ENCODE measurements around the gene USH2A. TPM values are rescaled to one million over a fixed set of nuclear protein-coding genes. Genes with fewer than 3 reads are reported as not detected.

Gene USH2A
- total RNA-seq, 4 donors from 2014 or later, result under 0.01 to 1.0 (median under 0.01) TPM; not detected in 1

- H3K4me3 ChIP-seq, result no peak overlapping the region
- TF ChIP-seq POLR2A (IDR thresholded peaks at IDR 0.05) (no peak), CTCF (IDR thresholded peaks at IDR 0.05) (no peak), EP300 (IDR thresholded peaks at IDR 0.05) (no peak)
- no peak overlapping the region for H3K27ac ChIP-seq
- no peaks in the 10 kb centered on the region for H3K36me3 ChIP-seq
- H3K9me3 ChIP-seq, result no peaks in the 10 kb centered on the region
- H3K27me3 ChIP-seq, result no peaks in the 10 kb centered on the region
- no peaks in the 10 kb centered on the region for H3K4me1 ChIP-seq
- 79 to 82% methylated on average over 3 of the region's 3 CpGs for WGBS, 2 donors
- no peak for DNase-seq (ENCODE audit: low spot score in 2 of 2)
Measured at GRCh38 chr1:215883004-215883403, 540.2 kb downstream of the USH2A start.

GRCh38 chr1:215878843-215879242 is 544.4 kb downstream of the USH2A start:
- Histone ChIP-seq H3K4me3 (no peak overlapping the region), H3K9me3 (no peaks in the 10 kb centered on the region), H3K27ac (no peak overlapping the region), H3K36me3 (no peaks in the 10 kb centered on the region), H3K4me1 (no peaks in the 10 kb centered on the region), H3K27me3 (no peaks in the 10 kb centered on the region)
- no peak for DNase-seq (ENCODE audit: low spot score in 2 of 2)
- no peak for TF ChIP-seq EP300 (IDR thresholded peaks at IDR 0.05)
- TF ChIP-seq CTCF (IDR thresholded peaks at IDR 0.05), result no peak
- TF ChIP-seq POLR2A (IDR thresholded peaks at IDR 0.05), result no peak
- WGBS, 2 donors, result 82 to 87% methylated on average over 5 of the region's 5 CpGs

GRCh38 chr1:215878128-215878527 is 545.1 kb downstream of the USH2A start:
- no peak for DNase-seq (ENCODE audit: low spot score in 2 of 2)
- Histone ChIP-seq H3K4me1 (no peaks in the 10 kb centered on the region), H3K27ac (no peak overlapping the region), H3K27me3 (no peaks in the 10 kb centered on the region), H3K9me3 (no peaks in the 10 kb centered on the region), H3K4me3 (no peak overlapping the region), H3K36me3 (no peaks in the 10 kb centered on the region)
- TF ChIP-seq POLR2A (IDR thresholded peaks at IDR 0.05) (no peak), EP300 (IDR thresholded peaks at IDR 0.05) (no peak), CTCF (IDR thresholded peaks at IDR 0.05) (no peak)
- 77 to 87% methylated on average over 5 of the region's 5 CpGs for WGBS, 2 donors

- Histone ChIP-seq H3K9me3 (no peaks in the 10 kb centered on the region), H3K27ac (no peak overlapping the region), H3K27me3 (no peaks in the 10 kb centered on the region), H3K4me1 (no peaks in the 10 kb centered on the region), H3K4me3 (no peak overlapping the region), H3K36me3 (no peaks in the 10 kb centered on the region)
- DNase-seq (ENCODE audit: low spot score in 2 of 2), result no peak
- TF ChIP-seq POLR2A (IDR thresholded peaks at IDR 0.05) (no peak), CTCF (IDR thresholded peaks at IDR 0.05) (no peak), EP300 (IDR thresholded peaks at IDR 0.05) (no peak)
- 74 to 80% methylated on average over 5 of the region's 5 CpGs for WGBS, 2 donors
Measured at GRCh38 chr1:215877452-215877951, 545.7 kb downstream of the USH2A start.

- no peak for DNase-seq (ENCODE audit: low spot score in 2 of 2)
- no peaks in the 10 kb centered on the region for H3K9me3 ChIP-seq
- H3K27ac ChIP-seq, result no peak overlapping the region
- no peaks in the 10 kb centered on the region for H3K4me1 ChIP-seq
- 92 to 94% methylated on average over 1 of the region's 1 CpG for WGBS, 2 donors
- no peaks in the 10 kb centered on the region for H3K36me3 ChIP-seq
- no peaks in the 10 kb centered on the region for H3K27me3 ChIP-seq
- no peak for TF ChIP-seq POLR2A (IDR thresholded peaks at IDR 0.05)
- TF ChIP-seq EP300 (IDR thresholded peaks at IDR 0.05), result no peak
- TF ChIP-seq CTCF (IDR thresholded peaks at IDR 0.05), result no peak
- H3K4me3 ChIP-seq, result no peak overlapping the region
Measured at GRCh38 chr1:215875712-215876111, 547.5 kb downstream of the USH2A start.

All from tibial nerve (tissue), 4 donors.